ENCODE measurements around the gene STK39. TPM values are rescaled to one million over a fixed set of nuclear protein-coding genes. Genes with fewer than 3 reads are reported as not detected.

STK39 gene
- total RNA-seq, 1 experiment from 2014 or later: 22.1 TPM

GRCh38 chr2:168029071-168029470, 218.3 kb downstream of the STK39 start:
- Histone ChIP-seq H3K9ac (ENCODE audit: extremely low read depth, insufficient read length, low read length) (no peak overlapping the region), H4K20me1 (ENCODE audit: control insufficient read depth, insufficient read depth, insufficient read length) (no peaks in the 10 kb centered on the region), H3K56ac (ENCODE audit: insufficient read length, low read depth, low read length) (no peak overlapping the region), H3K23me2 (ENCODE audit: insufficient read length, low read depth, low read length, poor library complexity, severe bottlenecking) (no peaks in the 10 kb centered on the region), H2BK15ac (ENCODE audit: low read depth, low read length) (no peak overlapping the region), H3K18ac (ENCODE audit: insufficient read length, low read depth, low read length) (no peak overlapping the region), H3T11ph (ENCODE audit: low read length) (no peak overlapping the region), H2BK5ac (ENCODE audit: insufficient read length, low read length) (no peak overlapping the region), H2BK120ac (ENCODE audit: low read depth, low read length, poor library complexity, severe bottlenecking) (no peak overlapping the region), H3K27me3 (ENCODE audit: insufficient read depth, low read length) (no peaks in the 10 kb centered on the region), H2AK5ac (ENCODE audit: insufficient read length, low read length) (no peak overlapping the region), H3K14ac (ENCODE audit: insufficient read depth, low read length) (no peak overlapping the region), H2BK12ac (ENCODE audit: insufficient read length, low read depth, low read length) (no peak overlapping the region), H4K5ac (ENCODE audit: insufficient read length, low read depth, low read length) (no peak overlapping the region), H3K4ac (ENCODE audit: low read depth, low read length) (no peak overlapping the region), H2AFZ (ENCODE audit: low read length) (no peak overlapping the region), H3K27ac (ENCODE audit: insufficient read length, low read depth, low read length) (no peak overlapping the region), H4K91ac (ENCODE audit: insufficient read length, low read depth, low read length) (no peak overlapping the region), H3K79me1 (ENCODE audit: insufficient read depth, low read depth, low read length, poor library complexity, severe bottlenecking) (no peaks in the 10 kb centered on the region), H3K9me3 (ENCODE audit: control insufficient read depth, low read depth, low read length) (no peaks in the 10 kb centered on the region), H2BK20ac (ENCODE audit: low read depth, low read length, poor library complexity, severe bottlenecking) (no peak overlapping the region), H4K8ac (replicated peaks; ENCODE audit: insufficient read length, low read depth, low read length) (no peak overlapping the region), H3K4me2 (ENCODE audit: insufficient read depth, insufficient read length, low read length) (no peak overlapping the region), H3K23ac (ENCODE audit: insufficient read length, low read depth, low read length) (no peak overlapping the region), H3K79me2 (ENCODE audit: insufficient read depth, low read length) (no peaks in the 10 kb centered on the region), H3K4me1 (ENCODE audit: insufficient read depth, low read length) (no peaks in the 10 kb centered on the region)
- no peak for DNase-seq
- H3K9me3 Mint-ChIP-seq: no peaks in the 10 kb centered on the region
- no peaks in the 10 kb centered on the region for H3K36me3 Mint-ChIP-seq (ENCODE audit: insufficient read depth in 1 of 3, low read depth in 3 of 3)
- no peaks in the 10 kb centered on the region for H3K27me3 Mint-ChIP-seq (ENCODE audit: low read depth)
- WGBS (ENCODE audit: extremely low coverage, insufficient read length, low lambda C conversion rate): no CpG with 5 or more reads among the region's 1 CpG
- no peak overlapping the region for H3K27ac Mint-ChIP-seq
- no peak for TF ChIP-seq CTCF (conservative IDR thresholded peaks at IDR 0.05)
- peaks cover 0 to 5% of the 10 kb centered on the region in 2 experiments; a peak in 1 of 4 replicates for H3K4me1 Mint-ChIP-seq
- H3K4me3 Mint-ChIP-seq: no peak overlapping the region
